ENCODE results near the gene CPEB4.

CPEB4 gene

GRCh38 chr5:173885475-173886010, 2.6 kb upstream of the CPEB4 start:
- DNase-seq = no peak

- no peak for DNase-seq
Measured at GRCh38 chr5:173886150-173886549, 2.0 kb upstream of the CPEB4 start.

GRCh38 chr5:173888473-173889131, 453 bp downstream of the CPEB4 start:
- DNase-seq = peak; percentile 18

- DNase-seq = no peak
Measured at GRCh38 chr5:173890195-173890991, 2.2 kb downstream of the CPEB4 start.

- no peak for DNase-seq
Measured at GRCh38 chr5:173891308-173892116, 3.4 kb downstream of the CPEB4 start.

GRCh38 chr5:173893192-173893561, 5.0 kb downstream of the CPEB4 start:
- no peak for DNase-seq

GRCh38 chr5:173895401-173896165, 7.4 kb downstream of the CPEB4 start:
- no peak for DNase-seq

GRCh38 chr5:173896631-173897030, 8.5 kb downstream of the CPEB4 start:
- DNase-seq = no peak

- no peak for DNase-seq
Measured at GRCh38 chr5:173901705-173902104, 13.6 kb downstream of the CPEB4 start.

- DNase-seq = no peak
Measured at GRCh38 chr5:173902334-173902733, 14.2 kb downstream of the CPEB4 start.

GRCh38 chr5:173902743-173903142, 14.6 kb downstream of the CPEB4 start:
- DNase-seq = no peak

GRCh38 chr5:173903396-173904140, 15.4 kb downstream of the CPEB4 start:
- DNase-seq = no peak

- no peak for DNase-seq
Measured at GRCh38 chr5:173904151-173904550, 16.0 kb downstream of the CPEB4 start.

GRCh38 chr5:173907284-173907683, 19.1 kb downstream of the CPEB4 start:
- DNase-seq = no peak

- DNase-seq = no peak
Measured at GRCh38 chr5:173907686-173908371, 19.7 kb downstream of the CPEB4 start.

GRCh38 chr5:173909199-173909598, 21.1 kb downstream of the CPEB4 start:
- DNase-seq = no peak

- no peak for DNase-seq
Measured at GRCh38 chr5:173910215-173910614, 22.1 kb downstream of the CPEB4 start.

GRCh38 chr5:173911623-173912022, 23.5 kb downstream of the CPEB4 start:
- no peak for DNase-seq

GRCh38 chr5:173913686-173914321, 25.7 kb downstream of the CPEB4 start:
- no peak for DNase-seq

GRCh38 chr5:173915310-173916014, 27.3 kb downstream of the CPEB4 start:
- DNase-seq = no peak

Data from stimulated activated CD4-positive, alpha-beta T cell treated with anti-CD3 and anti-CD28 coated beads, Interleukin-4, amount 100 ng/mL, for 1 hour (primary cell).